A673 (cell line): Measurements from ENCODE around the gene SLC38A1. TPM values are rescaled to one million over a fixed set of nuclear protein-coding genes. Genes with fewer than 3 reads are reported as not detected.

Source experiments
- BruUV-seq: library from RNA; stranded (reverse); fragments of 400-500 nt; replicated peaks from 2 replicates; lab custom pipeline; 2021; lab: Mats Ljungman, UMichigan
- CTCF ChIA-PET: fragments of 300-600 bp; sonication (Branson Sonifier 250); formaldehyde crosslinking; loops from one replicate; lab custom pipeline; 2022; ENCODE audit warnings: antibody characterized with exemption; lab: Charles Lee
- POLR2A ChIA-PET: fragments of 300-600 bp; sonication (Branson Sonifier 250); formaldehyde crosslinking; loops from one replicate; lab custom pipeline; 2022; ENCODE audit warnings: antibody characterized with exemption; ENCODE audit not compliant: low non-redundant PET; lab: Charles Lee
- DNase-seq: peaks from one replicate; pipeline ENCODE4 v3.0.0-alpha.2; 2015; ENCODE audit warnings: low spot score
- H3K27ac ChIP-seq: fragments of 200-600 bp; sonication (generic); 2 replicates; pipeline ENCODE4 v1.5.1; 2016; ENCODE audit warnings: mixed run types, low read depth, mild to moderate bottlenecking, mixed read lengths, antibody characterized with exemption, low read length; ENCODE audit not compliant: poor library complexity, severe bottlenecking
- H3K27me3 ChIP-seq: fragments of 200-600 bp; sonication (generic); replicated peaks from 2 replicates; pipeline ENCODE4 v1.6.1; 2017; ENCODE audit warnings: mixed run types, low read depth, mild to moderate bottlenecking, mixed read lengths, antibody characterized with exemption, low read length; ENCODE audit not compliant: insufficient read depth, poor library complexity
- H3K36me3 ChIP-seq: fragments of 200-600 bp; sonication (generic); 2 replicates; pipeline ENCODE4 v1.6.1; 2016; ENCODE audit warnings: mixed run types, mild to moderate bottlenecking, mixed read lengths, antibody characterized with exemption, low read length; ENCODE audit not compliant: insufficient read depth, poor library complexity, severe bottlenecking
- H3K4me1 ChIP-seq: fragments of 200-600 bp; sonication (generic); 2 replicates; pipeline ENCODE4 v1.6.1; 2017; ENCODE audit warnings: mixed run types, mild to moderate bottlenecking, mixed read lengths, antibody characterized with exemption, low read length; ENCODE audit not compliant: insufficient read depth, poor library complexity, severe bottlenecking
- H3K4me3 ChIP-seq: fragments of 200-600 bp; sonication (generic); 2 replicates; pipeline ENCODE4 v1.5.1; 2016; ENCODE audit warnings: low read depth, mixed run types, mild to moderate bottlenecking, mixed read lengths, low read length; ENCODE audit not compliant: poor library complexity, severe bottlenecking
- H3K9me3 ChIP-seq: fragments of 200-600 bp; sonication (generic); 2 replicates; pipeline ENCODE4 v1.6.1; 2016; ENCODE audit warnings: mixed run types, low read depth, mild to moderate bottlenecking, mixed read lengths, antibody characterized with exemption, low read length; ENCODE audit not compliant: poor library complexity, severe bottlenecking
- EZH2 ChIP-seq: fragments of 200-600 bp; sonication (generic); IDR thresholded peaks from 2 replicates; pipeline ENCODE4 v1.6.1; 2017; ENCODE audit warnings: borderline replicate concordance, low read depth, mild to moderate bottlenecking, mixed read lengths, antibody characterized with exemption, low read length; ENCODE audit not compliant: poor library complexity, severe bottlenecking
- intact Hi-C: fragments of 100-400 bp; cut with micrococcal nuclease; formaldehyde crosslinking; loops from one replicate; pipeline ENCODE4 v1.10.0; 2022; ENCODE audit not compliant: unreplicated experiment
- total RNA-seq: library from RNA; stranded (reverse); gene quantifications from 2 replicates; pipeline ENCODE4 v1.2.3, GENCODE V29; 2021
- TF ChIP-seq, protein P1 (sequence below): fragments of 300-800, 200-600 bp; sonication (generic); conservative IDR thresholded peaks from 2 replicates; pipeline ENCODE4 v1.5.1; 2017; ENCODE audit warnings: low read depth, mild to moderate bottlenecking, antibody characterized with exemption, low read length, moderate library complexity, mixed read lengths

SLC38A1 gene
- total RNA-seq, 1 experiment from 2014 or later, result 78.9 TPM

DNA sequence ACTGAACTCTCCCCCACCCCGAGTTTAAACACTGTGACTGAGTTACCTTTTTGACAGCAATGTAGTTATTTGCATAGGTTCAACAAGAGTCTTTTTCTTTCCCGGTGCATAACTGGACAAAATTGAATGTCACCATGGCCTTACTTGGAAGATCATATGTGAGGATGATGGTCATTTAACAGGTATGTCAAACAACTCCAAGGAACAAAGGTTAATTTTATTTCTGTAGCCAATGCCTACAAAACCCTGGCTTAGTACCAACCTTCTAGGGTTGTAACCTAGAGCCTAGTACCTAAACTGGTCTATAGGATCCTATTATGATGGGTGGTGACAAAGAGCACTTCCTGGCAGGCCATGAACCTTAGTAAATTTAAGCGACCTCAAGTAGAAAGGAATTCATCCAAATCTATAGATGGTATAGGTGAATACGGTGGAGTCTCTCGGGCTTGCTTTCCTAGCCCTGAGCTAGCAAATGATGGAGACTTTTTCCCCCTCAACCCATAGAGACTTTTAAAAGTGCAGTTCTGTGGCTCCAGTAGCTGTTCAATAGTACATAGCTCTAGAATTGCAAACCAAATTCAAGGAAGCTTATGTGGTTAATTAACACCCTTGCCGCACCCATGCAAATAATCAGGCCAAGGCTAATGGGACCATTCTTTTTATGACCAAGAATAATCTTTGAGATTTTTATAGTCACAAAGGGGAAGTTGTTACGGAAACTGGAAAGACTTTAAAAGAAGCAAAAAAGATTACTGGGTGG lies 89.0 kb downstream of the SLC38A1 start:
- no peak for DNase-seq
- TF ChIP-seq EZH2, result no peak
- TF ChIP-seq, protein P1, sequence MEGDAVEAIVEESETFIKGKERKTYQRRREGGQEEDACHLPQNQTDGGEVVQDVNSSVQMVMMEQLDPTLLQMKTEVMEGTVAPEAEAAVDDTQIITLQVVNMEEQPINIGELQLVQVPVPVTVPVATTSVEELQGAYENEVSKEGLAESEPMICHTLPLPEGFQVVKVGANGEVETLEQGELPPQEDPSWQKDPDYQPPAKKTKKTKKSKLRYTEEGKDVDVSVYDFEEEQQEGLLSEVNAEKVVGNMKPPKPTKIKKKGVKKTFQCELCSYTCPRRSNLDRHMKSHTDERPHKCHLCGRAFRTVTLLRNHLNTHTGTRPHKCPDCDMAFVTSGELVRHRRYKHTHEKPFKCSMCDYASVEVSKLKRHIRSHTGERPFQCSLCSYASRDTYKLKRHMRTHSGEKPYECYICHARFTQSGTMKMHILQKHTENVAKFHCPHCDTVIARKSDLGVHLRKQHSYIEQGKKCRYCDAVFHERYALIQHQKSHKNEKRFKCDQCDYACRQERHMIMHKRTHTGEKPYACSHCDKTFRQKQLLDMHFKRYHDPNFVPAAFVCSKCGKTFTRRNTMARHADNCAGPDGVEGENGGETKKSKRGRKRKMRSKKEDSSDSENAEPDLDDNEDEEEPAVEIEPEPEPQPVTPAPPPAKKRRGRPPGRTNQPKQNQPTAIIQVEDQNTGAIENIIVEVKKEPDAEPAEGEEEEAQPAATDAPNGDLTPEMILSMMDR, result no peak
- H3K4me1 ChIP-seq, result no peaks in the 10 kb centered on the region
- H3K4me3 ChIP-seq, result no peak overlapping the region
- intact Hi-C loops, result no loop called here
- no peaks in the 10 kb centered on the region for H3K36me3 ChIP-seq
- BruUV-seq, result no TSS peak
- ChIA-PET CTCF (no interaction called here), POLR2A (no interaction called here)
- no peaks in the 10 kb centered on the region for H3K9me3 ChIP-seq
- no peaks in the 10 kb centered on the region for H3K27me3 ChIP-seq
- no peak overlapping the region for H3K27ac ChIP-seq

- TF ChIP-seq EZH2, result no peak
- TF ChIP-seq, protein P1, result no peak
- no peak for DNase-seq
- no TSS peak for BruUV-seq
- Histone ChIP-seq H3K36me3 (no peaks in the 10 kb centered on the region), H3K27ac (no peak overlapping the region), H3K4me3 (no peak overlapping the region), H3K27me3 (no peaks in the 10 kb centered on the region), H3K9me3 (no peaks in the 10 kb centered on the region), H3K4me1 (no peaks in the 10 kb centered on the region)
- CTCF ChIA-PET, result no interaction called here
- intact Hi-C loops, result no loop called here
- POLR2A ChIA-PET, result interaction anchor here (0.7 kb wide), 1 partner anchor 278 kb away, joined by 3 read pairs; no protein-coding TSS in a partner anchor
Observed at GRCh38 chr12:46177837-46178608, 90.8 kb downstream of the SLC38A1 start.

DNA sequence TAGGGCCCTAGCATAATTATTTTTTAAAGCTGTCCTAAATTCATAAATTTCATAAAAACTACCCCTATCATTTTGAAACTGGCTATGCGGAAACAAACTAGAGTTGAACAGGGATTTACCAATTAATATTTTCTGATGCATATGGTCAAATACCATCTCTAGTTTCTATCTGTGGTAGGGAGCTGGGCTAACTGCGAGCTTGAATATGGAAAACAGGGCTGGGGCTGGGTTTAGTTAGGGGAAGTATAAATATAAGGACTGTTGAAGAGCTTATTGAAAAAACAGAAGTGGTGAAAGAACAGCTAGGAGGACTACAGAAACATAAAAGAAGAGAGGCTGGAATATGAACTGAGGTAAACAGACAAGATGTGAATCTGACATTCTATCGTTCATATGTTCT lies 91.8 kb downstream of the SLC38A1 start:
- BruUV-seq, result no TSS peak
- H3K27me3 ChIP-seq, result no peaks in the 10 kb centered on the region
- H3K27ac ChIP-seq, result no peak overlapping the region
- CTCF ChIA-PET, result no interaction called here
- intact Hi-C loops, result no loop called here
- no peak overlapping the region for H3K4me3 ChIP-seq
- no peaks in the 10 kb centered on the region for H3K36me3 ChIP-seq
- no peaks in the 10 kb centered on the region for H3K4me1 ChIP-seq
- no peak for DNase-seq
- H3K9me3 ChIP-seq, result no peaks in the 10 kb centered on the region
- POLR2A ChIA-PET, result no interaction called here
- TF ChIP-seq EZH2, result no peak
- TF ChIP-seq, protein P1, result no peak
